Endothelial cell of umbilical vein (primary cell): Measurements from ENCODE around the gene ERBB3. TPM values are rescaled to one million over a fixed set of nuclear protein-coding genes. Genes with fewer than 3 reads are reported as not detected.
A peak's percentile ranks its signal among the peaks of the same experiment; 100 is the strongest.

Source experiments
- BruUV-seq: library from RNA; stranded (reverse); fragments of 400-500 nt; replicated peaks from 2 replicates; lab custom pipeline; 2021; lab: Mats Ljungman, UMichigan
- CTCF ChIA-PET: fragments of 300-600, 350-600 bp; sonication (Branson Sonifier 250); formaldehyde crosslinking; loops from one replicate; lab custom pipeline; 2021; ENCODE audit warnings: antibody characterized with exemption, inconsistent platforms; lab: Charles Lee
- POLR2A ChIA-PET: fragments of 300-600, 350-600 bp; sonication (Branson Sonifier 250); formaldehyde crosslinking; loops from one replicate; lab custom pipeline; 2021; ENCODE audit warnings: antibody characterized with exemption, inconsistent platforms; lab: Charles Lee
- DNase-seq: peaks from one replicate; pipeline ENCODE4 v3.0.0-alpha.2; 2011; ENCODE audit warnings: low read depth, low spot score
- FAIRE-seq: peaks from 2 replicates; lab custom pipeline; 2011; peaks lifted over from hg19 to GRCh38; lab: Jason Lieb, UNC
- H2AFZ ChIP-seq: 2 replicates; pipeline ENCODE4 v1.6.0; 2012; ENCODE audit warnings: low read depth, low read length, control low read depth, inconsistent platforms
- H3K27ac ChIP-seq: 2 replicates; pipeline ENCODE4 v1.5.1; 2011; ENCODE audit warnings: low read depth, mild to moderate bottlenecking, control low read depth, low read length, moderate library complexity; ENCODE audit not compliant: insufficient read depth
- H3K27me3 ChIP-seq, 2 experiments: 2 replicates each; pipeline versions ENCODE4 v1.6.0 to v1.6.1; 2011; ENCODE audit warnings: low read length in 2 of 2, mixed read lengths in 1 of 2; ENCODE audit not compliant: control insufficient read depth in 2 of 2, insufficient read depth in 2 of 2
- H3K36me3 ChIP-seq, 2 experiments: 2 replicates in 1 of 2; 3 replicates in 1 of 2; pipeline ENCODE4 v1.5.1; 2011; ENCODE audit warnings: low read length in 2 of 2, mild to moderate bottlenecking in 1 of 2, moderate library complexity in 1 of 2; ENCODE audit not compliant: control insufficient read depth in 2 of 2, insufficient read depth in 2 of 2; ENCODE audit errors: extremely low read depth in 1 of 2
- H3K4me1 ChIP-seq: 3 replicates; pipeline ENCODE4 v1.5.1; 2011; ENCODE audit warnings: mild to moderate bottlenecking, low read length; ENCODE audit not compliant: control insufficient read depth, insufficient read depth; ENCODE audit errors: extremely low read depth
- H3K4me2 ChIP-seq: 2 replicates; pipeline ENCODE4 v1.6.1; 2011; ENCODE audit warnings: low read length, control low read depth, mixed read lengths; ENCODE audit not compliant: insufficient read depth
- H3K4me3 ChIP-seq, 3 experiments: fragments of 200-600 bp in 1 of 3; sonication (generic), shearing (Covaris generic) in 1 of 3; replicated peaks in 1 of 3; 2 replicates each; pipeline ENCODE4 v1.5.1; 2011 to 2016; ENCODE audit warnings: control low read depth in 3 of 3, low read length in 3 of 3, mild to moderate bottlenecking in 2 of 3, inconsistent platforms in 1 of 3, low read depth in 1 of 3, moderate library complexity in 1 of 3; ENCODE audit not compliant: insufficient read depth in 1 of 3
- H3K79me2 ChIP-seq: 2 replicates; pipeline ENCODE4 v1.6.0; 2012; ENCODE audit warnings: low read length, inconsistent platforms; ENCODE audit not compliant: control insufficient read depth, insufficient read depth
- H3K9ac ChIP-seq: replicated peaks from 2 replicates; pipeline ENCODE3; 2011; ENCODE audit warnings: low read length, control low read depth; ENCODE audit not compliant: insufficient read depth; ENCODE audit errors: extremely low read depth
- H3K9me1 ChIP-seq: replicated peaks from 3 replicates; pipeline ENCODE4 v1.6.0; 2011; ENCODE audit warnings: mild to moderate bottlenecking, low read length; ENCODE audit not compliant: control insufficient read depth, insufficient read depth; ENCODE audit errors: extremely low read depth
- H3K9me3 ChIP-seq: replicated peaks from 2 replicates; pipeline ENCODE4 v1.5.1; 2012; ENCODE audit warnings: low read length, inconsistent platforms; ENCODE audit not compliant: control insufficient read depth, insufficient read depth
- H4K20me1 ChIP-seq: replicated peaks from 2 replicates; pipeline ENCODE3; 2011; ENCODE audit warnings: mild to moderate bottlenecking, low read length; ENCODE audit not compliant: control insufficient read depth, insufficient read depth; ENCODE audit errors: extremely low read depth
- CTCF ChIP-seq, 2 donors: IDR thresholded peaks; 1 replicate in 1 of 2; 2 replicates in 1 of 2; pipeline ENCODE4 v1.5.1; 2011; ENCODE audit warnings: low read length in 2 of 2, mild to moderate bottlenecking in 2 of 2, moderate library complexity in 2 of 2, control low read depth in 1 of 2, inconsistent platforms in 1 of 2, low read depth in 1 of 2; ENCODE audit not compliant: insufficient read depth in 1 of 2; ENCODE audit errors: extremely low read depth in 1 of 2
- EZH2 ChIP-seq: IDR thresholded peaks from 2 replicates; pipeline ENCODE4 v1.6.1; 2012; ENCODE audit warnings: borderline replicate concordance, low read depth, mild to moderate bottlenecking, moderate library complexity, low read length, inconsistent platforms; ENCODE audit not compliant: severe bottlenecking
- FOS ChIP-seq: IDR thresholded peaks from 2 replicates; pipeline ENCODE4 v1.6.1; 2011; ENCODE audit warnings: mild to moderate bottlenecking, low read length, moderate library complexity, borderline replicate concordance; ENCODE audit not compliant: insufficient read depth
- GATA2 ChIP-seq: IDR thresholded peaks from 2 replicates; pipeline ENCODE4 v1.7.0; 2011; ENCODE audit warnings: low read depth, mild to moderate bottlenecking, moderate library complexity, mixed read lengths, low read length; ENCODE audit not compliant: insufficient read length, insufficient read depth
- JUN ChIP-seq: IDR thresholded peaks from 2 replicates; pipeline ENCODE4 v1.6.1; 2011; ENCODE audit warnings: borderline replicate concordance, low read depth; ENCODE audit not compliant: insufficient read length, insufficient read depth
- MAX ChIP-seq: IDR thresholded peaks from 2 replicates; pipeline ENCODE4 v1.6.1; 2011; ENCODE audit not compliant: insufficient read depth, insufficient read length
- MYC ChIP-seq: IDR thresholded peaks from one replicate; pipeline ENCODE4 v1.6.1; 2011; ENCODE audit warnings: mild to moderate bottlenecking, low read depth, low read length
- POLR2A ChIP-seq: IDR thresholded peaks from 2 replicates; pipeline ENCODE4 v1.6.1; 2012; ENCODE audit warnings: low read depth, mild to moderate bottlenecking, control low read depth, low read length
- POLR2AphosphoS5 ChIP-seq: IDR thresholded peaks from 2 replicates; pipeline ENCODE4 v1.6.1; 2012; ENCODE audit warnings: low read depth, mild to moderate bottlenecking, control low read depth, low read length, moderate library complexity; ENCODE audit not compliant: insufficient read depth
- dilution Hi-C: fragments of 300-500 bp; cut with MboI; formaldehyde crosslinking; loops from one replicate; pipeline ENCODE4 v1.15.0; 2019; ENCODE audit warnings: low sequenced_read_pairs; ENCODE audit not compliant: extremely low pct_ligation_motif_present
- intact Hi-C: fragments of 100-400 bp; cut with micrococcal nuclease; formaldehyde crosslinking; loops from one replicate; pipeline ENCODE4 v1.10.0; 2022
- polyA plus RNA-seq, 4 experiments: library from polyadenylated mRNA; depleted of rRNA in 3 of 4; stranded (reverse) in 3 of 4; unstranded in 1 of 4; fragments of >200 nt; gene quantifications; 2 replicates each; pipeline versions ENCODE4 v1.2.1 to v1.2.3, GENCODE V29; 2011 to 2012; ENCODE audit warnings: missing spikeins in 1 of 4
- total RNA-seq: library from RNA; stranded (reverse); gene quantifications from 2 replicates; pipeline ENCODE4 v1.2.3, GENCODE V29; 2021

Gene ERBB3
- total and polyA plus RNA-seq, 2 donors (not counting 3 experiments of a cell fraction or from before 2014, with no cell fraction given): 0.11 to 1.5 TPM

- POLR2A ChIA-PET: interaction anchor here (0.6 to 3.0 kb wide), 5 partner anchors 9 to 378 kb away, joined by 4 to 20 read pairs (median 8); partner anchors contain the start of genes ESYT1 and MYL6
- peaks cover 24% of the 10 kb centered on the region for H3K79me2 ChIP-seq
Observed at GRCh38 chr12:56119361-56119796, 39.4 kb downstream of the ERBB3 start.

More at GRCh38 chr12:56119361-56119796, 39.4 kb downstream of the ERBB3 start:
- Histone ChIP-seq H4K20me1 (no peaks in the 10 kb centered on the region), H2AFZ (no peak overlapping the region), H3K9ac (no peak overlapping the region), H3K4me1 (peaks cover 24% of the 10 kb centered on the region), H3K9me3 (no peaks in the 10 kb centered on the region), H3K4me3 (peak overlapping the region in 1 of 3 experiments; percentile 60), H3K36me3 (peaks cover 0 to 13% of the 10 kb centered on the region in 2 experiments), H3K27ac (peak overlapping the region; percentile 47), H3K4me2 (peak overlapping the region; percentile 71), H3K9me1 (no peaks in the 10 kb centered on the region), H3K27me3 (no peaks in the 10 kb centered on the region)
- CTCF ChIA-PET: interaction anchor here (0.5 to 11.9 kb wide), 16 partner anchors 8 to 510 kb away, joined by 3 to 236 read pairs (median 5); partner anchors contain the start of genes ANKRD52, ESYT1, MYL6 and PA2G4
- peak; percentile 79 for DNase-seq
- no TSS peak for BruUV-seq
- intact Hi-C loops (loop anchor here (1.0 kb wide), 4 partner anchors 41 to 345 kb away; partner anchors contain the start of genes NABP2 and SMARCC2), dilution Hi-C loops (no loop called here)
- TF ChIP-seq FOS (no peak), POLR2A (no peak), JUN (no peak), CTCF (IDR thresholded peaks at IDR 0.05; ENCODE audit: extremely low read depth in 1 of 2, insufficient read depth in 1 of 2, low read depth in 1 of 2, low read length in 2 of 2) (peak; percentile 66 to 75), EZH2 (no peak), GATA2 (no peak), POLR2AphosphoS5 (no peak), MYC (peak; percentile 92), MAX (peak; percentile 91)
- FAIRE-seq: peak; percentile 92
